Osteoblast (primary cell): Measurements from ENCODE around the gene NID1. TPM values are rescaled to one million over a fixed set of nuclear protein-coding genes. Genes with fewer than 3 reads are reported as not detected.
"Not testable (repeated sequence)": the region's sequence is repeated elsewhere in the genome, so short reads cannot be mapped to it uniquely, and the experiment has no call there.

Source experiments
- DNase-seq: peaks from one replicate; pipeline ENCODE4 v3.0.0; 2011; ENCODE audit warnings: low spot score, mixed read lengths; ENCODE audit not compliant: insufficient read length; ENCODE audit errors: missing footprints
- H2AFZ ChIP-seq: 2 replicates; pipeline ENCODE4 v1.6.0; 2011; ENCODE audit warnings: mild to moderate bottlenecking, low read length
- H3K27ac ChIP-seq: 2 replicates; pipeline ENCODE4 v1.5.1; 2011; ENCODE audit warnings: mild to moderate bottlenecking, low read depth, low read length, moderate library complexity
- H3K27me3 ChIP-seq: 2 replicates; pipeline ENCODE4 v1.6.0; 2012; ENCODE audit warnings: mild to moderate bottlenecking, control low read depth, inconsistent platforms, low read length, moderate library complexity; ENCODE audit not compliant: insufficient read depth
- H3K36me3 ChIP-seq: 2 replicates; pipeline ENCODE4 v1.5.1; 2011; ENCODE audit warnings: mild to moderate bottlenecking, low read length, control low read depth, moderate library complexity; ENCODE audit not compliant: insufficient read depth
- H3K4me1 ChIP-seq: 2 replicates; pipeline ENCODE4 v1.5.1; 2011; ENCODE audit warnings: mild to moderate bottlenecking, low read length, control low read depth, moderate library complexity; ENCODE audit not compliant: insufficient read depth
- H3K4me2 ChIP-seq: 2 replicates; pipeline ENCODE4 v1.6.0; 2011; ENCODE audit warnings: mild to moderate bottlenecking, low read length; ENCODE audit not compliant: insufficient read depth
- H3K4me3 ChIP-seq: fragments of 200-600 bp; sonication (generic); 3 replicates; pipeline ENCODE4 v1.5.1; 2012; ENCODE audit warnings: mild to moderate bottlenecking, low read length, inconsistent platforms; ENCODE audit not compliant: insufficient read depth
- H3K79me2 ChIP-seq: 2 replicates; pipeline ENCODE4 v1.6.0; 2012; ENCODE audit warnings: mild to moderate bottlenecking, low read length, control low read depth, inconsistent platforms; ENCODE audit not compliant: insufficient read depth
- H3K9me3 ChIP-seq: 2 replicates; pipeline ENCODE4 v1.5.1; 2011; ENCODE audit warnings: low read depth, low read length, control low read depth
- H4K20me1 ChIP-seq: 2 replicates; pipeline ENCODE4 v1.6.0; 2012; ENCODE audit warnings: mild to moderate bottlenecking, low read length, control low read depth; ENCODE audit not compliant: insufficient read depth
- total RNA-seq: library from RNA; depleted of rRNA; stranded (reverse); fragments of >200 nt; gene quantifications from 2 replicates; pipeline ENCODE4 v1.2.3, GENCODE V29; 2012
- TF ChIP-seq, protein P1 (sequence below): IDR thresholded peaks from 2 replicates; pipeline ENCODE4 v1.5.1; 2011; ENCODE audit warnings: mild to moderate bottlenecking, low read depth, low read length, moderate library complexity; ENCODE audit errors: extremely low read depth

The NID1 gene
- total RNA-seq, 1 donor: 40.2 TPM

DNA sequence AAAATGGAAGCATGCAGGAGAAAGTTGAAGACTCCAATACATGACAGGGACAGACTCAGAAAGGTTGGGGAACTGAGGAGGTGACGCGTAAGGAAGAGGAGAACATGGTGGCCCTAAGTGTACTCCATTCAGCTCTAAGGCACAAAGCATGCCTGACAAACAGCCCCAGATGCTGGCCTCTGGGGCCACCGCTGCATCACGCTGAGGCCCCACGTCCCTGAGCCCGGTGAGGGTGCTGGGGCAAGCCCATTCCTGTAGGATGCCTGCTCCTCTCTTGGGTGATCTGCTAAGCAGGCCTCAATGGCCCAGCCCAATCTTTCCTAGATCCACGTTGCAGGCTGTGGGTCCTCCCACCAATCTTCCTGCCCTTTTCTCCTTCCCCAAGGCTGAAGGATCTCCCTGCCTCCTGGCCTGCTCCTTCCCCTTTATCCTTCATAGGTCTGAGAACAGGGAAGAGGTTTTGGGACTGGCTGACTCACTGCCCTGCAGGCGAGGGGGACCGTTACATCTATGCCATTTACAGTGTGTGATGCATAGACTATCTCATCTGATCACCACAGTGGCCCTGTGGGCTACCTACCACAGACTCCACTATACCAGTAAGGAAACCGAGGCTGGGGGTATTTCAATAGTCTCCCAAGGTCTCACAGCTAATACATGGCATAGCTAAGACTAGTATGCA, 16.8 kb upstream of the NID1 start:
- no peaks in the 10 kb centered on the region for H3K4me1 ChIP-seq
- DNase-seq: no peak

GRCh38 chr1:236079703-236080102, 14.8 kb upstream of the NID1 start:
- no peak overlapping the region for H3K27ac ChIP-seq
- TF ChIP-seq, protein P1, sequence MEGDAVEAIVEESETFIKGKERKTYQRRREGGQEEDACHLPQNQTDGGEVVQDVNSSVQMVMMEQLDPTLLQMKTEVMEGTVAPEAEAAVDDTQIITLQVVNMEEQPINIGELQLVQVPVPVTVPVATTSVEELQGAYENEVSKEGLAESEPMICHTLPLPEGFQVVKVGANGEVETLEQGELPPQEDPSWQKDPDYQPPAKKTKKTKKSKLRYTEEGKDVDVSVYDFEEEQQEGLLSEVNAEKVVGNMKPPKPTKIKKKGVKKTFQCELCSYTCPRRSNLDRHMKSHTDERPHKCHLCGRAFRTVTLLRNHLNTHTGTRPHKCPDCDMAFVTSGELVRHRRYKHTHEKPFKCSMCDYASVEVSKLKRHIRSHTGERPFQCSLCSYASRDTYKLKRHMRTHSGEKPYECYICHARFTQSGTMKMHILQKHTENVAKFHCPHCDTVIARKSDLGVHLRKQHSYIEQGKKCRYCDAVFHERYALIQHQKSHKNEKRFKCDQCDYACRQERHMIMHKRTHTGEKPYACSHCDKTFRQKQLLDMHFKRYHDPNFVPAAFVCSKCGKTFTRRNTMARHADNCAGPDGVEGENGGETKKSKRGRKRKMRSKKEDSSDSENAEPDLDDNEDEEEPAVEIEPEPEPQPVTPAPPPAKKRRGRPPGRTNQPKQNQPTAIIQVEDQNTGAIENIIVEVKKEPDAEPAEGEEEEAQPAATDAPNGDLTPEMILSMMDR: no peak
- no peak for DNase-seq
- no peaks in the 10 kb centered on the region for H3K9me3 ChIP-seq
- H3K4me1 ChIP-seq: no peaks in the 10 kb centered on the region
- H2AFZ ChIP-seq: no peak overlapping the region
- no peaks in the 10 kb centered on the region for H4K20me1 ChIP-seq
- H3K79me2 ChIP-seq: no peaks in the 10 kb centered on the region
- no peak overlapping the region for H3K4me3 ChIP-seq
- no peaks in the 10 kb centered on the region for H3K36me3 ChIP-seq
- no peak overlapping the region for H3K4me2 ChIP-seq
- H3K27me3 ChIP-seq: no peaks in the 10 kb centered on the region

More for the DNA sequence above, 16.8 kb upstream of the NID1 start:
- Histone ChIP-seq H3K36me3 (no peaks in the 10 kb centered on the region), H3K79me2 (no peaks in the 10 kb centered on the region), H4K20me1 (no peaks in the 10 kb centered on the region), H3K4me2 (no peak overlapping the region), H3K4me3 (no peak overlapping the region), H3K27me3 (no peaks in the 10 kb centered on the region), H3K27ac (no peak overlapping the region), H2AFZ (no peak overlapping the region), H3K9me3 (no peaks in the 10 kb centered on the region)
- TF ChIP-seq, protein P1: no peak

DNA sequence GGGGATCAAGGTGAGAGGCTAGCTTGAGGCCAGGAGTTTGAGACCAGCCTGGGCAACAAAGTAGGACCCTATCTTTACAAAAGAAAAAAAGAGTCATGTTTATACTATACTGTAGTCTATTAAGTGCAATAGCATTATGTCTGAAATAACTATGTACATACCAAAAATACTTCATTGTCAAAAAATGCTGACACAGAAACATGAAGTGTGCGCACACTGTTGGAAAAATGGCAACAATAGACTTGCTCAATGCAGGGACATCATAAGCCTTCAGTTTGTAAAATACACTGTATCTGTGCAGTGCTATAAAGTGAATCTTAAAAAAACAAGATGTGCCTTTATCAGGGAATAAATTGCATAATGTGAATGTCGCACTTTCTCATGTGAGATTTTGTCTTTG, 14.1 kb upstream of the NID1 start:
- Histone ChIP-seq H3K79me2 (no peaks in the 10 kb centered on the region), H3K36me3 (no peaks in the 10 kb centered on the region), H3K4me3 (no peak overlapping the region), H3K27me3 (no peaks in the 10 kb centered on the region), H3K9me3 (no peaks in the 10 kb centered on the region), H3K27ac (no peak overlapping the region), H4K20me1 (no peaks in the 10 kb centered on the region), H3K4me1 (no peaks in the 10 kb centered on the region), H2AFZ (no peak overlapping the region), H3K4me2 (no peak overlapping the region)
- TF ChIP-seq, protein P1: no peak
- no peak for DNase-seq

GRCh38 chr1:236078077-236078476, 13.2 kb upstream of the NID1 start:
- H2AFZ ChIP-seq, H3K27ac ChIP-seq, H3K27me3 ChIP-seq, H3K4me3 ChIP-seq, H3K36me3 ChIP-seq, H3K79me2 ChIP-seq, H3K4me1 ChIP-seq, H3K4me2 ChIP-seq, H4K20me1 ChIP-seq, DNase-seq, H3K9me3 ChIP-seq: not testable (repeated sequence)
